ENCODE measurements around the gene DTX3L. TPM values are rescaled to one million over a fixed set of nuclear protein-coding genes. Genes with fewer than 3 reads are reported as not detected.

The DTX3L gene
- total RNA-seq, 4 donors from 2014 or later = 23.7 to 24.6 (median 24.2) TPM

DNA sequence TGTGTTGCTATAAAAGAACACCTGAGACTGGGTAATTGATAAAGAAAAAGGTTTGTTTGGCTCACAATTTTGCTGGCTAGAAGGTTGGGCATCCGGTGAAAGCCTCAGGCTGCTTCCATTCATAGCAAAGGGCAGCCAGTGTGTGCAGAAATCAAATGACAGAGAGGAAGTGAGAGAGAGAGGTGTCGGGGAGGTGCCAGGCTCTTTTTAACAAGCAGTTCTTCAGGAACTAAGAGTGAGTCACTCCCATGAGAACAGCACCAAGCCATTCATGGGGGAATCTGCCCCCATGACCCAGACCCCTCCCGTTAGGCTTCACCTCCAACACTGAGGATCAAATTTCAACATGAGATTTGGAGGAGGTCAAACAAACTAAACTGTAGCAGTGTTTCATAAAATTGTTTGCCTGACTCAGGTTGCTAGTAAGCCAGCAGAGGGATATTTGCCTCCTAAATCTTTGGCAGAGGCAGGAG lies 8.8 kb downstream of the DTX3L start:
- H3K27me3 ChIP-seq = no peaks in the 10 kb centered on the region
- WGBS, 2 donors (ENCODE audit: low coverage in 1 of 2) = 17 to 69% methylated on average over 1 to 3 of the region's 3 CpGs
- peaks cover 0 to 47% (median 10%) of the 10 kb centered on the region in 3 donors for H3K4me1 ChIP-seq
- ATAC-seq = no peak
- H3K9me3 ChIP-seq = no peaks in the 10 kb centered on the region
- peaks cover 0 to 59% of the 10 kb centered on the region in 2 donors for H3K36me3 ChIP-seq
- no peak for TF ChIP-seq EP300 (IDR thresholded peaks at IDR 0.05)
- TF ChIP-seq POLR2AphosphoS5 (IDR thresholded peaks at IDR 0.05) = no peak
- no peak for TF ChIP-seq POLR2A (IDR thresholded peaks at IDR 0.05)
- H3K4me3 ChIP-seq = no peak overlapping the region
- H3K27ac ChIP-seq = no peak overlapping the region

DNA sequence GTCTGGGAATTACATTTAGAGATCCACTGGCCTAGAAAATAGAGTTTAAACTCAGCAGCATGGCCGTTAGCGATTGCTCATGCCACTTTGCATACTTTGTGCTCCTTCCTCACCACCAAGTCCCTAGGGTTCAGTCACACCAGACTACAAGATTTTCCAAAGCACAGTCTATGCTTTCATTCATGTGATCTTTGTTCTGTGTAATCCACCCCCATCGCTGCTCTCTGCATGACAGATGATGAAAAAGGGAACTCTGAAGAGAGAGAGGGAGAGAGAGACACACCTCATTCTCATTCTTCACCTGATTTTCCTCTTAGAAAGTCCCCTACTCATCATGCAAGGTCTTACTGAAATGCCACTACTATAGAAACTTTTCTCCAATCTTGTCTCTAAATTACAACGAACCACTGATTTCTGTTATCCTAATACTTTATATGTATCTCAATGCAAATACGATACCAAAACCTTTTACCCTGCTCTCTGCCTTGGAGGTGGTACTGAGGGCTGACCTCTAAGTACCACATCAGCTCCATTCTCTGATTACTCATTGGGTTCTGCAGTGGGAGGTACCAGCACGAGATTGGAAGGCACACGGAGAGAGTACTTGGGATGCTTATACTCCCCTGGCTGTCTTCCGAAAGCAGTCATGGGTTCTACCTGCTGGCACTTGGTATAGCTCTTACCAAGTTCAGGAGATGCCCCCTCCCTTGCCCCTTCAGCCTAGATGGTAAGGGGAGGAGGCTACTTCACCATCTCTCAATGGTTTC lies 12.2 kb downstream of the DTX3L start:
- Histone ChIP-seq H3K4me1 (peaks cover 0 to 19% (median 0%) of the 10 kb centered on the region in 3 donors), H3K27me3 (no peaks in the 10 kb centered on the region), H3K36me3 (peaks cover 0 to 29% of the 10 kb centered on the region in 2 donors), H3K9me3 (peaks cover 0 to 1% (median 0%) of the 10 kb centered on the region in 3 donors), H3K27ac (no peak overlapping the region), H3K4me3 (no peak overlapping the region)
- ATAC-seq = no peak
- 72 to 77% methylated on average over 5 to 8 of the region's 8 CpGs for WGBS, 2 donors (ENCODE audit: low coverage in 1 of 2)
- TF ChIP-seq EP300 (IDR thresholded peaks at IDR 0.05) = no peak
- TF ChIP-seq, protein P1, sequence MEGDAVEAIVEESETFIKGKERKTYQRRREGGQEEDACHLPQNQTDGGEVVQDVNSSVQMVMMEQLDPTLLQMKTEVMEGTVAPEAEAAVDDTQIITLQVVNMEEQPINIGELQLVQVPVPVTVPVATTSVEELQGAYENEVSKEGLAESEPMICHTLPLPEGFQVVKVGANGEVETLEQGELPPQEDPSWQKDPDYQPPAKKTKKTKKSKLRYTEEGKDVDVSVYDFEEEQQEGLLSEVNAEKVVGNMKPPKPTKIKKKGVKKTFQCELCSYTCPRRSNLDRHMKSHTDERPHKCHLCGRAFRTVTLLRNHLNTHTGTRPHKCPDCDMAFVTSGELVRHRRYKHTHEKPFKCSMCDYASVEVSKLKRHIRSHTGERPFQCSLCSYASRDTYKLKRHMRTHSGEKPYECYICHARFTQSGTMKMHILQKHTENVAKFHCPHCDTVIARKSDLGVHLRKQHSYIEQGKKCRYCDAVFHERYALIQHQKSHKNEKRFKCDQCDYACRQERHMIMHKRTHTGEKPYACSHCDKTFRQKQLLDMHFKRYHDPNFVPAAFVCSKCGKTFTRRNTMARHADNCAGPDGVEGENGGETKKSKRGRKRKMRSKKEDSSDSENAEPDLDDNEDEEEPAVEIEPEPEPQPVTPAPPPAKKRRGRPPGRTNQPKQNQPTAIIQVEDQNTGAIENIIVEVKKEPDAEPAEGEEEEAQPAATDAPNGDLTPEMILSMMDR (IDR thresholded peaks at IDR 0.05) = no peak
- no peak for TF ChIP-seq POLR2A (IDR thresholded peaks at IDR 0.05)
- no peak for TF ChIP-seq POLR2AphosphoS5 (IDR thresholded peaks at IDR 0.05)

DNA sequence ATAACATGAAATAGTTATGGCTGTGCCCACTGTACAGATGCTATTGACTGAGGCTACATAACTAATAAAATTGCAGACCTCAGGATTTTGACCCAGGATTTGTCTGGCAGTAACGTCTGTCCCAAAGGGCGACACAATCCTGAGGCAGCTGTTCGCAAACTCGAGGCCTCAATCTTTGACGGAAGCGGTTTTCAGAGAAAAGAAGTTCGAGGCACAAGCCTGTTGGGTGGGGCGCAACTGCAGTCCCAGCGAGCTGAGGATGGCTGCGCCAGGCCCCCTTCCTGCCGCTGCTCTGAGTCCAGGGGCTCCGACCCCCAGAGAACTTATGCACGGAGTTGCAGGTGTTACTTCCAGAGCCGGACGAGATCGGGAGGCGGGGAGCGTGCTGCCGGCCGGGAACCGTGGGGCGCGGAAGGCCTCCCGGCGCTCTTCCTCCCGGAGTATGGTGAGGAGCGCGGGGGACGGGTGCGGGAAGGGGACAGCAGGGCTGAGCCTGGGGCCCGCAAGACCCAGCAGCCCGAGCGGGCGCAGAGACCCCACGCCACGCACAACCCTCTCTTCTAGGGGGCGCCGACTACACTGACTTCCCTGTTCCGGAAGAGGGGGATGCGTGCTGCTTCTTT lies 13.4 kb downstream of the DTX3L start, which contains the start of gene PARP15:
PARP15 (plus strand) TSS at position 242 of the 623 bp plus-strand sequence; CDS start at position 260, 18 bp downstream.
- peak; percentile 50 for ATAC-seq
- H3K27me3 ChIP-seq = no peaks in the 10 kb centered on the region
- H3K4me3 ChIP-seq = peak within 1 kb of the TSS; percentile 49 to 55
- TF ChIP-seq, protein P1 (IDR thresholded peaks at IDR 0.05) = no peak
- TF ChIP-seq EP300 (IDR thresholded peaks at IDR 0.05) (no peak), POLR2A (IDR thresholded peaks at IDR 0.05) (no peak), POLR2AphosphoS5 (IDR thresholded peaks at IDR 0.05) (no peak)
- peaks cover 0 to 17% (median 0%) of the 10 kb centered on the region in 3 donors for H3K4me1 ChIP-seq
- 19% methylated on average over 3 of the region's 40 CpGs; no CpG with 5 or more reads in 1 of the 2 donors for WGBS, 2 donors (ENCODE audit: low coverage in 1 of 2)
- H3K9me3 ChIP-seq = peaks cover 0 to 13% (median 0%) of the 10 kb centered on the region in 3 donors
- H3K36me3 ChIP-seq = peaks cover 0 to 17% of the 10 kb centered on the region in 2 donors
- peak within 1 kb of the TSS in 1 of 4 donors; percentile 62 for H3K27ac ChIP-seq

DNA sequence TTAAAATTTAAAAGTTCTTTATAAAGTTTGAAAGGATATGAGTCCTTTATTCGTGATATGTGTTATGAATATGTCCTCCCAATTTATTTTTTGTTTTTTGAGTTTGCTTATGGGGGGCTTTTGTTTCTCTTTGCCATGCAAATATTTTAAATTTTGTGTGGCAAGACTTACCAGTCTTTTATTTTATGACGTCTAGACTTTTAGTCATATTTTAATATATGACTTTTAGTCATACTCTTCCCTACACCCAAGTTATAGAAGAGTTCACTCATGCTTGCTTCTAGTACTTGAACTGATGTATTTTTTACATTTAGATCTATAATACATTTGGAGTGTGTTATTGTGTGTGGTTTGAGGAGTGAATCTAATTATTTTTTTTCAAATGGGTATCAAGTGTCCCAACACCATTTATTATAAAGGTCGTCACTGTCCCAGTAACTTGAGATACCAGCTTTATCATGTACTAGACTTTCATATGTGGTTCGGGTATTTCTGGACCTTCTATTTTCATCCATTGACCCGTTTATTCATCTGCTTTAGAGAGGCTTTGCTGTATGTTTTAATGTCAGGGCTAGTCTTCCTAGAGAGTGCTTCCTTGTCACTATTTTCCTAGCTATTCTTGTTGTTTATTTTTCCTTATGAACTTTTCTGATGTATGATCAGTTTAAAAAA lies 14.1 kb downstream of the DTX3L start:
- peak overlapping the region in 1 of 4 donors; percentile 62 for H3K27ac ChIP-seq
- H3K4me3 ChIP-seq = peak overlapping the region; percentile 49 to 55
- ATAC-seq = no peak
- 44 to 47% methylated on average over 3 to 5 of the region's 5 CpGs for WGBS, 2 donors (ENCODE audit: low coverage in 1 of 2)
- peaks cover 0 to 10% (median 0%) of the 10 kb centered on the region in 3 donors for H3K4me1 ChIP-seq
- no peaks in the 10 kb centered on the region for H3K27me3 ChIP-seq
- TF ChIP-seq POLR2A (IDR thresholded peaks at IDR 0.05) = no peak
- peaks cover 0 to 17% (median 0%) of the 10 kb centered on the region in 3 donors for H3K9me3 ChIP-seq
- peaks cover 0 to 10% of the 10 kb centered on the region in 2 donors for H3K36me3 ChIP-seq

DNA sequence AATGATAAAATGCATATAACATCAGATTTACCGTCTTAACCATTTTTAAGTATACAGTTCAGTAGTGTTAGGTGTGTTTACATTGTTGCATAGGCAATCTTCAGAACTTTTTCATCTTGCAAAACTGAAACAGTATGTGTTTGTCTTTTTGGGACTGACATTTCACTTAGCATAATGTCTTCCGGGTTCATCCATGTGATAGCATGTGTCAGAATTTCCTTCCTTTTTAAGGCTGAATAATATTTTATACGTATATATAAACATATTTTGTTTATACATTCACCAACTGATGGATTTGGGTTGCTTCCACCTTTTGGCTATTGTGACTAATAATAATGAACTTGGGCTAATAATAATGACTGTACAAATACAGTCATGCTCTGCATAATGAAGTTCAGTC lies 16.3 kb downstream of the DTX3L start:
- WGBS, 2 donors (ENCODE audit: low coverage in 1 of 2) = 71 to 81% methylated on average over 3 of the region's 3 CpGs
- no peak for TF ChIP-seq POLR2AphosphoS5 (IDR thresholded peaks at IDR 0.05)
- Histone ChIP-seq H3K9me3 (peaks cover 0 to 17% (median 0%) of the 10 kb centered on the region in 3 donors), H3K36me3 (no peaks in the 10 kb centered on the region), H3K4me1 (peaks cover 0 to 6% (median 0%) of the 10 kb centered on the region in 3 donors), H3K27me3 (no peaks in the 10 kb centered on the region), H3K4me3 (no peak overlapping the region), H3K27ac (no peak overlapping the region)
- no peak for ATAC-seq

DNA sequence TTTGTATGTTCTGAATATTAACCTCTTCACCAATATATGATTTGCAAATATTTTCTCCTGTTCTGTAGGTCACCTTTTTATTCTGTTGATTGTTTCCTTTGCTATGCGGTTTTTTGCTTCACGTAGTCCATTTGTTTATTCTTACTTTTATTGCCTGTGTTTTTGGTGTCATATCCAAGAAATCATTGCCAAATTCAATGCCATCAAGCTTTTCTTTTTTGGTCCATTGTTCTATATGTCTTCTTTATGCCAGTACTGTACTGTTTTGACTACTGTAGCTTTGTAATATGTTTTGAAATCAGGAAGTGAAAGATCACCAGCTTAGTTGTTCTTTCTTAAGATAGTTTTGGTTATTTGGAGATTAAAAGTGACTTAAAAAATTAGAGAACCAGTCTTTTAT lies 17.5 kb downstream of the DTX3L start:
- Histone ChIP-seq H3K27me3 (no peaks in the 10 kb centered on the region), H3K4me1 (peaks cover 0 to 6% (median 0%) of the 10 kb centered on the region in 3 donors), H3K27ac (no peak overlapping the region), H3K36me3 (no peaks in the 10 kb centered on the region), H3K9me3 (peaks cover 0 to 17% (median 0%) of the 10 kb centered on the region in 3 donors), H3K4me3 (no peak overlapping the region)
- no peak for ATAC-seq
- 88 to 90% methylated on average over 2 of the region's 2 CpGs for WGBS, 2 donors (ENCODE audit: low coverage in 1 of 2)
- TF ChIP-seq POLR2AphosphoS5 (IDR thresholded peaks at IDR 0.05) = no peak
- TF ChIP-seq, protein P1 (IDR thresholded peaks at IDR 0.05) = no peak
- no peak for TF ChIP-seq EP300 (IDR thresholded peaks at IDR 0.05)
- TF ChIP-seq POLR2A (IDR thresholded peaks at IDR 0.05) = no peak
